H1 (cell line): ENCODE data around the gene TBKBP1.

Experiments used
- ASH2L ChIP-seq: fragments of 200-600, 300-600 bp; sonication (generic); IDR thresholded peaks from one replicate; pipeline ENCODE4 v1.7.1; 2017; ENCODE audit warnings: low read length
- CBX5 ChIP-seq: fragments of 300-800, 300-1000 bp; sonication (generic); IDR thresholded peaks from 2 replicates; pipeline ENCODE4 v1.7.1; 2016; ENCODE audit warnings: antibody characterized with exemption, low read length, low read depth
- CHD2 ChIP-seq: IDR thresholded peaks from 2 replicates; pipeline ENCODE4 v1.6.1; 2012; ENCODE audit warnings: low read length, improper control_type of control experiment
- EP300 ChIP-seq, 2 experiments: IDR thresholded peaks; 1 replicate in 1 of 2; 2 replicates in 1 of 2; pipeline ENCODE4 v1.6.1; 2011 to 2012; ENCODE audit warnings: low read depth in 2 of 2, low read length in 2 of 2, mild to moderate bottlenecking in 2 of 2, borderline replicate concordance in 1 of 2, inconsistent platforms in 1 of 2, moderate library complexity in 1 of 2
- EZH2 ChIP-seq: fragments of 200-600 bp; sonication (generic); IDR thresholded peaks from 2 replicates; pipeline ENCODE4 v1.7.1; 2012; ENCODE audit warnings: low read depth, mild to moderate bottlenecking, moderate library complexity, low read length, inconsistent platforms; ENCODE audit not compliant: severe bottlenecking
- JUN ChIP-seq: IDR thresholded peaks from 2 replicates; pipeline ENCODE4 v1.6.1; 2011; ENCODE audit warnings: low read depth, mild to moderate bottlenecking, improper control_type of control experiment, low read length
- MAFK ChIP-seq: IDR thresholded peaks from 2 replicates; pipeline ENCODE4 v1.6.1; 2012; ENCODE audit warnings: low read depth, mild to moderate bottlenecking, improper control_type of control experiment, low read length
- NANOG ChIP-seq: IDR thresholded peaks from 2 replicates; pipeline ENCODE4 v1.6.1; 2011; ENCODE audit warnings: low read length, low read depth, mild to moderate bottlenecking, inconsistent platforms; ENCODE audit not compliant: insufficient read depth, poor library complexity, severe bottlenecking
- POLR2A ChIP-seq, 2 experiments: IDR thresholded peaks; 1 replicate in 1 of 2; 2 replicates in 1 of 2; pipeline ENCODE4 v1.6.1; 2011; ENCODE audit warnings: low read depth in 2 of 2, low read length in 2 of 2, mild to moderate bottlenecking in 2 of 2; ENCODE audit errors: control extremely low read depth in 1 of 2
- POLR2AphosphoS5 ChIP-seq: IDR thresholded peaks from 2 replicates; pipeline ENCODE4 v1.6.1; 2011; ENCODE audit warnings: low read depth, low read length
- SP2 ChIP-seq: IDR thresholded peaks from 2 replicates; pipeline ENCODE4 v1.6.1; 2012; ENCODE audit warnings: mild to moderate bottlenecking, low read length, inconsistent platforms
- SUZ12 ChIP-seq: fragments of 200-600 bp; sonication (generic); IDR thresholded peaks from 2 replicates; pipeline ENCODE4 v1.6.1; 2012; ENCODE audit warnings: mild to moderate bottlenecking, inconsistent platforms, low read length, moderate library complexity, mixed read lengths
- TF ChIP-seq, protein P1 (sequence below), 3 experiments: IDR thresholded peaks; 1 replicate in 2 of 3; 2 replicates in 1 of 3; pipeline versions ENCODE4 v1.5.1 to v1.6.1; 2011; ENCODE audit warnings: low read length in 3 of 3, mild to moderate bottlenecking in 3 of 3, inconsistent platforms in 2 of 3, low read depth in 1 of 3, moderate library complexity in 1 of 3; ENCODE audit not compliant: insufficient read depth in 1 of 3; ENCODE audit errors: control extremely low read depth in 1 of 3
- TF ChIP-seq, protein P2 (sequence below): IDR thresholded peaks from 2 replicates; pipeline ENCODE4 v1.6.1; 2012; ENCODE audit warnings: inconsistent platforms

DNA sequence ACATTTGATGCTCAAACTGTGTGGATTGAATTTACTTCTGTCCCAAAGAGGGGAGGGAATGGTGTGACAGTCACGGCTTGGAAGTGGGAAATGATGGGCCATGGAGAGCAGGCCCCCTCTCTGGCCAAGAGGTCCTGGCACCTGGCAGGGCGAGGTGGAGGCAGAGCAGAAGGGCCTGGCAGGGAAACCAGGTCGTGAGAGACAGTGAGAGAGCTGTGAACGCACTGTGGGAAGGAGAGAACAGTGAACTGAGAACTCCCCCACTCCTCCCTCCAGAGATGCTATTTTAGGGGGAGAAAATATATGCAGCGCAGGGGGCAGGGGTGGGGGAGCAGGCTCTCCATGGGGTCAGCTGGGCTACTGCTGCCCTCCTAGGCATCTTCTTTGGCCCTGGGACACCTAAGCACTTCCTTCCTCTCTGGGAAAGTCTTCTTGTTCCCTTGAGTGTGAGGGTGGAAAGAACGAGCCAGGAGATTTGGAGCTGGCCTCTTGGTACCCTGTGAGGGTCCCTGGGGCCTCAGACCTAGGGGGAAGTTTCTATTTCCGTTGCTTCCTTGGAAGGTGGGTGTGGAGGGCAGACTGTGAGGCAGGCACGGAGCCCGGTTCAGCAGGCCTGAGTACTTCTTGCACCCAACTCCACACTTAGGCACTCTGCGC, 21.8 kb downstream of the TBKBP1 start:
- no peak for TF ChIP-seq POLR2A (IDR thresholded peaks at IDR 0.05; ENCODE audit: control extremely low read depth in 1 of 2, low read depth in 2 of 2, low read length in 2 of 2)
- TF ChIP-seq, protein P1, sequence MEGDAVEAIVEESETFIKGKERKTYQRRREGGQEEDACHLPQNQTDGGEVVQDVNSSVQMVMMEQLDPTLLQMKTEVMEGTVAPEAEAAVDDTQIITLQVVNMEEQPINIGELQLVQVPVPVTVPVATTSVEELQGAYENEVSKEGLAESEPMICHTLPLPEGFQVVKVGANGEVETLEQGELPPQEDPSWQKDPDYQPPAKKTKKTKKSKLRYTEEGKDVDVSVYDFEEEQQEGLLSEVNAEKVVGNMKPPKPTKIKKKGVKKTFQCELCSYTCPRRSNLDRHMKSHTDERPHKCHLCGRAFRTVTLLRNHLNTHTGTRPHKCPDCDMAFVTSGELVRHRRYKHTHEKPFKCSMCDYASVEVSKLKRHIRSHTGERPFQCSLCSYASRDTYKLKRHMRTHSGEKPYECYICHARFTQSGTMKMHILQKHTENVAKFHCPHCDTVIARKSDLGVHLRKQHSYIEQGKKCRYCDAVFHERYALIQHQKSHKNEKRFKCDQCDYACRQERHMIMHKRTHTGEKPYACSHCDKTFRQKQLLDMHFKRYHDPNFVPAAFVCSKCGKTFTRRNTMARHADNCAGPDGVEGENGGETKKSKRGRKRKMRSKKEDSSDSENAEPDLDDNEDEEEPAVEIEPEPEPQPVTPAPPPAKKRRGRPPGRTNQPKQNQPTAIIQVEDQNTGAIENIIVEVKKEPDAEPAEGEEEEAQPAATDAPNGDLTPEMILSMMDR (IDR thresholded peaks at IDR 0.05; ENCODE audit: control extremely low read depth in 1 of 3, insufficient read depth in 1 of 3, low read depth in 1 of 3, low read length in 3 of 3), result no peak
- TF ChIP-seq JUN, result no peak
- no peak for TF ChIP-seq POLR2AphosphoS5
- TF ChIP-seq, protein P2, sequence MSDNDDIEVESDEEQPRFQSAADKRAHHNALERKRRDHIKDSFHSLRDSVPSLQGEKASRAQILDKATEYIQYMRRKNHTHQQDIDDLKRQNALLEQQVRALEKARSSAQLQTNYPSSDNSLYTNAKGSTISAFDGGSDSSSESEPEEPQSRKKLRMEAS, result no peak
- TF ChIP-seq MAFK, result no peak
- no peak for TF ChIP-seq NANOG
- no peak for TF ChIP-seq SUZ12
- no peak for TF ChIP-seq EZH2
- no peak for TF ChIP-seq EP300 (IDR thresholded peaks at IDR 0.05; ENCODE audit: borderline replicate concordance in 1 of 2, low read depth in 2 of 2, low read length in 2 of 2)
- no peak for TF ChIP-seq SP2
- no peak for TF ChIP-seq CHD2
- TF ChIP-seq ASH2L, result no peak
- TF ChIP-seq CBX5, result no peak
